HepG2 (cell line): ENCODE data around the gene CD300LF. TPM values are rescaled to one million over a fixed set of nuclear protein-coding genes. Genes with fewer than 3 reads are reported as not detected.

Experiments
- CBFB ChIP-seq: sonication (generic); formaldehyde crosslinking; IDR thresholded peaks from 2 replicates; pipeline ENCODE4 v1.4.0; 2020; ENCODE audit warnings: missing genetic modification reagents
- CEBPG ChIP-seq: IDR thresholded peaks from 2 replicates; pipeline ENCODE4 v1.6.1; 2016
- FOXA3 ChIP-seq: IDR thresholded peaks from 2 replicates; pipeline ENCODE4 v1.6.1; 2016; ENCODE audit warnings: missing genetic modification reagents, missing compliant biosample characterization
- GPN1 ChIP-seq: sonication (generic); formaldehyde crosslinking; IDR thresholded peaks from 2 replicates; pipeline ENCODE4 v1.5.1; 2020; ENCODE audit warnings: missing genetic modification reagents, borderline replicate concordance
- HNF4A ChIP-seq: sonication (generic); formaldehyde crosslinking; IDR thresholded peaks from 2 replicates; pipeline ENCODE4 v1.4.0; 2020; ENCODE audit warnings: missing genetic modification reagents
- HNRNPUL1 ChIP-seq: fragments of 200-400 bp; formaldehyde crosslinking; IDR thresholded peaks from 2 replicates; pipeline ENCODE4 v1.6.1; 2017; ENCODE audit warnings: low read depth, mild to moderate bottlenecking, low read length, moderate library complexity
- HOXA9 ChIP-seq: sonication (generic); formaldehyde crosslinking; IDR thresholded peaks from 2 replicates; pipeline ENCODE4 v1.8.1; 2022; ENCODE audit warnings: missing genetic modification reagents, mild to moderate bottlenecking, moderate library complexity, borderline replicate concordance
- KAT2B ChIP-seq: fragments of 150-350 bp; IDR thresholded peaks from 2 replicates; pipeline ENCODE4 v1.6.1; 2014; ENCODE audit warnings: low read depth, low read length, borderline replicate concordance
- NFIC ChIP-seq: IDR thresholded peaks from 2 replicates; pipeline ENCODE4 v1.6.1; 2012; ENCODE audit warnings: mild to moderate bottlenecking, low read length, inconsistent platforms
- NR2C2 ChIP-seq: sonication (generic); formaldehyde crosslinking; IDR thresholded peaks from 2 replicates; pipeline ENCODE4 v1.4.0; 2020; ENCODE audit warnings: missing genetic modification reagents, mild to moderate bottlenecking, moderate library complexity, borderline replicate concordance
- PAX8 ChIP-seq: sonication (generic); formaldehyde crosslinking; IDR thresholded peaks from 2 replicates; pipeline ENCODE4 v1.8.0; 2022; ENCODE audit warnings: mild to moderate bottlenecking, missing genetic modification reagents, borderline replicate concordance
- RFX1 ChIP-seq: fragments of 450-650 bp; IDR thresholded peaks from 2 replicates; pipeline ENCODE4 v1.6.1; 2017
- SIN3A ChIP-seq: IDR thresholded peaks from 2 replicates; pipeline ENCODE4 v1.6.1; 2011; ENCODE audit warnings: low read depth, mild to moderate bottlenecking, control low read depth, low read length, borderline replicate concordance
- SIX4 ChIP-seq: sonication (generic); formaldehyde crosslinking; IDR thresholded peaks from 2 replicates; pipeline ENCODE4 v1.4.0; 2020; ENCODE audit warnings: missing genetic modification reagents
- XRCC5 ChIP-seq: fragments of 200-400 bp; formaldehyde crosslinking; optimal IDR thresholded peaks from 2 replicates; pipeline ENCODE3; 2017; ENCODE audit warnings: mild to moderate bottlenecking, low read length
- ZBTB1 ChIP-seq: sonication (generic); formaldehyde crosslinking; IDR thresholded peaks from 2 replicates; pipeline ENCODE4 v1.4.0; 2020; ENCODE audit warnings: missing genetic modification reagents, borderline replicate concordance
- ZKSCAN5 ChIP-seq: sonication (generic); formaldehyde crosslinking; IDR thresholded peaks from 2 replicates; pipeline ENCODE4 v1.5.1; 2020; ENCODE audit warnings: mild to moderate bottlenecking, missing genetic modification reagents
- ZNF121 ChIP-seq: sonication (generic); formaldehyde crosslinking; IDR thresholded peaks from 2 replicates; pipeline ENCODE4 v1.5.0; 2020; ENCODE audit warnings: mild to moderate bottlenecking, missing genetic modification reagents
- ZNF296 ChIP-seq: sonication (generic); formaldehyde crosslinking; conservative IDR thresholded peaks from 2 replicates; pipeline ENCODE4 v1.5.0; 2020; ENCODE audit warnings: mild to moderate bottlenecking, missing genetic modification reagents
- ZNF350 ChIP-seq: sonication (generic); formaldehyde crosslinking; IDR thresholded peaks from 2 replicates; pipeline ENCODE4 v1.4.0; 2020; ENCODE audit warnings: mild to moderate bottlenecking, low read depth, missing genetic modification reagents, borderline replicate concordance
- ZNF547 ChIP-seq: sonication (generic); formaldehyde crosslinking; IDR thresholded peaks from 2 replicates; pipeline ENCODE4 v1.5.1; 2020; ENCODE audit warnings: mild to moderate bottlenecking, missing genetic modification reagents
- ZNF564 ChIP-seq: sonication (generic); formaldehyde crosslinking; IDR thresholded peaks from 2 replicates; pipeline ENCODE4 v1.8.1; 2023; ENCODE audit warnings: mild to moderate bottlenecking, missing genetic modification reagents
- ZNF569 ChIP-seq: sonication (generic); formaldehyde crosslinking; IDR thresholded peaks from 2 replicates; pipeline ENCODE4 v1.5.0; 2020; ENCODE audit warnings: mild to moderate bottlenecking, missing genetic modification reagents, moderate library complexity, borderline replicate concordance
- ZNF792 ChIP-seq: IDR thresholded peaks from 2 replicates; pipeline ENCODE4 v1.6.1; 2016
- polyA plus RNA-seq, 8 experiments: library from polyadenylated mRNA; depleted of rRNA in 3 of 8; stranded (reverse) in 7 of 8; unstranded in 1 of 8; fragments of >200 nt; fragmentation: Illumina TruSeq in 4 of 8; extraction: Trizol in 4 of 8; gene quantifications; 2 replicates each; pipeline versions ENCODE4 v1.2.1 to v1.2.3, GENCODE V29; 2011 to 2016; ENCODE audit warnings: low read depth in 4 of 8, missing spikeins in 1 of 8, mixed read lengths in 1 of 8; ENCODE audit not compliant: insufficient read depth in 1 of 8
- total RNA-seq, 5 experiments: library from RNA; depleted of rRNA; stranded (reverse); fragments of >200 nt; fragmentation: Illumina TruSeq; extraction: Trizol; gene quantifications; 2 replicates each; pipeline ENCODE4 v1.2.3, GENCODE V29; 2016; ENCODE audit warnings: low read depth in 1 of 5
- TF ChIP-seq, protein P1 (sequence below): sonication (generic); formaldehyde crosslinking; IDR thresholded peaks from 2 replicates; pipeline ENCODE4 v1.4.0; 2020; ENCODE audit warnings: missing genetic modification reagents
- TF ChIP-seq, protein P2 (sequence below): sonication (generic); formaldehyde crosslinking; IDR thresholded peaks from 2 replicates; pipeline ENCODE4 v1.4.0; 2020; ENCODE audit warnings: missing genetic modification reagents
- TF ChIP-seq, protein P3 (sequence below): IDR thresholded peaks from 2 replicates; pipeline ENCODE4 v1.6.1; 2018; ENCODE audit warnings: missing genetic modification reagents
- TF ChIP-seq, protein P4 (sequence below): sonication (generic); formaldehyde crosslinking; conservative IDR thresholded peaks from 2 replicates; pipeline ENCODE4 v1.4.0; 2020; ENCODE audit warnings: missing genetic modification reagents

CD300LF gene
- total and polyA plus RNA-seq, 2 of the 13 experiments (the other 11 are each of a cell fraction or from before 2014, with no cell fraction given): not detected

DNA sequence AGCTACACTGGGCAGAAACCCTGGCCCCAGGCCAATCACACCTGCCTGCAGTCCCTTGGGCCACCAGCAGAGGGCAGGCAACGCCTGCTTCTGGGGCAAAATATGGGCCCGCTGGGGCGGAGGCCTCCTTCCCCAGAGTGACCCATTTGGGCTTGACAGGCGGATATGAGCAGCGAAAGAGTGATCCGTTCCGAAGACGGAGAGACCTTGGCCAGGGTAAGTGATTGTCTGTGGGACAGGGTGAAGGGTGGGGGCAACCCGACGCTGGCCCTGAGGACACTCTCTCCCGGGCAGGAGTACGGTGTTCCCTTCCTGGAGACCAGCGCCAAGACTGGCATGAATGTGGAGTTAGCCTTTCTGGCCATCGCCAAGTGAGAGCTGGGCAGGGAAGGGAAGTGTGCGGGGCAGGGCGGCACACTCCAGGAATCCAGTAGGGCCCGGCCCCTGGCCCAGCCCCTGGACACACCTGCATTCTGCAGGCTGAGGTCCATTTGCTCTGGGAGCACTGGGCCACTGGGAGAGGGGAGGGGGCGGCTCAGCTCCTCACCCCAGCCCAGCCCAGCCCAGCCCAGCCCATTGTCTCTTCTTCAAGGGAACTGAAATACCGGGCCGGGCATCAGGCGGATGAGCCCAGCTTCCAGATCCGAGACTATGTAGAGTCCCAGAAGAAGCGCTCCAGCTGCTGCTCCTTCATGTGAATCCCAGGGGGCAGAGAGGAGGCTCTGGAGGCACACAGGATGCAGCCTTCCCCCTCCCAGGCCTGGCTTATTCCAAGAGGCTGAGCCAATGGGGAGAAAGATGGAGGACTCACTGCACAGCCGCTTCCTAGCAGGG, 32.2 kb upstream of the CD300LF start (continued):
- TF ChIP-seq ZKSCAN5 (CRISPR knock-in tag) (no peak), NFIC (peak; percentile 70; the same call in 1 of the 2 replicates), KAT2B (no peak), ZBTB1 (CRISPR knock-in tag) (no peak), HOXA9 (CRISPR knock-in tag) (no peak), NR2C2 (peak; percentile 10; the same call in 1 of the 2 replicates), RFX1 (no peak), ZNF564 (CRISPR knock-in tag) (no peak), CBFB (CRISPR knock-in tag) (peak; percentile 76; the same call in 1 of the 2 replicates), HNRNPUL1 (no peak), XRCC5 (peak; percentile 81), FOXA3 (CRISPR knock-in tag) (peak; percentile 54), CEBPG (CRISPR knock-in tag) (no peak; the same call in 1 of the 2 replicates), ZNF547 (CRISPR knock-in tag) (0 out of 2 replicates have a peak, but pooled peaks have one; percentile 61), PAX8 (CRISPR knock-in tag) (no peak), ZNF296 (CRISPR knock-in tag) (no peak), ZNF792 (CRISPR knock-in tag) (peak; percentile 89), ZNF569 (no peak), ZNF350 (CRISPR knock-in tag) (peak; percentile 85; the same call in 1 of the 2 replicates), ZNF121 (CRISPR knock-in tag) (peak; percentile 80), GPN1 (CRISPR knock-in tag) (no peak), SIX4 (CRISPR knock-in tag) (no peak), SIN3A (no peak), HNF4A (CRISPR knock-in tag) (no peak; the same call in none of the 2 replicates)
- TF ChIP-seq, protein P1, sequence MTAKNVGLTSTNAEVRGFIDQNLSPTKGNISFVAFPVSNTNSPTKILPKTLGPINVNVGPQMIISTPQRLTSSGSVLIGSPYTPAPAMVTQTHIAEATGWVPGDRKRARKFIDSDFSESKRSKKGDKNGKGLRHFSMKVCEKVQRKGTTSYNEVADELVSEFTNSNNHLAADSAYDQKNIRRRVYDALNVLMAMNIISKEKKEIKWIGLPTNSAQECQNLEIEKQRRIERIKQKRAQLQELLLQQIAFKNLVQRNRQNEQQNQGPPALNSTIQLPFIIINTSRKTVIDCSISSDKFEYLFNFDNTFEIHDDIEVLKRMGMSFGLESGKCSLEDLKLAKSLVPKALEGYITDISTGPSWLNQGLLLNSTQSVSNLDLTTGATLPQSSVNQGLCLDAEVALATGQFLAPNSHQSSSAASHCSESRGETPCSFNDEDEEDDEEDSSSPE: peak; percentile 59; the same call in 1 of the 2 replicates
- TF ChIP-seq, protein P2, sequence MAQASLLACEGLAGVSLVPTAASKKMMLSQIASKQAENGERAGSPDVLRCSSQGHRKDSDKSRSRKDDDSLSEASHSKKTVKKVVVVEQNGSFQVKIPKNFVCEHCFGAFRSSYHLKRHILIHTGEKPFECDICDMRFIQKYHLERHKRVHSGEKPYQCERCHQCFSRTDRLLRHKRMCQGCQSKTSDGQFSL (CRISPR knock-in tag): 0 out of 2 replicates have a peak, but pooled peaks have one; percentile 15
- TF ChIP-seq, protein P3, sequence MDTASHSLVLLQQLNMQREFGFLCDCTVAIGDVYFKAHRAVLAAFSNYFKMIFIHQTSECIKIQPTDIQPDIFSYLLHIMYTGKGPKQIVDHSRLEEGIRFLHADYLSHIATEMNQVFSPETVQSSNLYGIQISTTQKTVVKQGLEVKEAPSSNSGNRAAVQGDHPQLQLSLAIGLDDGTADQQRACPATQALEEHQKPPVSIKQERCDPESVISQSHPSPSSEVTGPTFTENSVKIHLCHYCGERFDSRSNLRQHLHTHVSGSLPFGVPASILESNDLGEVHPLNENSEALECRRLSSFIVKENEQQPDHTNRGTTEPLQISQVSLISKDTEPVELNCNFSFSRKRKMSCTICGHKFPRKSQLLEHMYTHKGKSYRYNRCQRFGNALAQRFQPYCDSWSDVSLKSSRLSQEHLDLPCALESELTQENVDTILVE: 0 out of 2 replicates have a peak, but pooled peaks have one; percentile 52
- TF ChIP-seq, protein P4, sequence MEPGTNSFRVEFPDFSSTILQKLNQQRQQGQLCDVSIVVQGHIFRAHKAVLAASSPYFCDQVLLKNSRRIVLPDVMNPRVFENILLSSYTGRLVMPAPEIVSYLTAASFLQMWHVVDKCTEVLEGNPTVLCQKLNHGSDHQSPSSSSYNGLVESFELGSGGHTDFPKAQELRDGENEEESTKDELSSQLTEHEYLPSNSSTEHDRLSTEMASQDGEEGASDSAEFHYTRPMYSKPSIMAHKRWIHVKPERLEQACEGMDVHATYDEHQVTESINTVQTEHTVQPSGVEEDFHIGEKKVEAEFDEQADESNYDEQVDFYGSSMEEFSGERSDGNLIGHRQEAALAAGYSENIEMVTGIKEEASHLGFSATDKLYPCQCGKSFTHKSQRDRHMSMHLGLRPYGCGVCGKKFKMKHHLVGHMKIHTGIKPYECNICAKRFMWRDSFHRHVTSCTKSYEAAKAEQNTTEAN (CRISPR knock-in tag): no peak
